GM12878 (cell line): ENCODE data around the gene POLN. TPM values are rescaled to one million over a fixed set of nuclear protein-coding genes. Genes with fewer than 3 reads are reported as not detected.

Experiments
- ATAC-seq: fragments of 200-7000 bp; cut with Tn5 transposase; 3 replicates; pipeline ENCODE4 v1.9.1; 2020; ENCODE audit warnings: mild to moderate bottlenecking, moderate library complexity
- BruUV-seq: library from RNA; stranded (reverse); fragments of 400-500 nt; replicated peaks from 2 replicates; lab custom pipeline; 2021; lab: Mats Ljungman, UMichigan
- CTCF ChIA-PET: fragments of 300-600 bp; sonication (Branson Sonifier 250); formaldehyde crosslinking; extraction: SDS; loops from one replicate; lab custom pipeline; 2021; ENCODE audit warnings: inconsistent platforms; lab: Yijun Ruan, JAX
- POLR2A ChIA-PET: fragments of 350-600 bp; formaldehyde crosslinking; extraction: SDS; loops from one replicate; lab custom pipeline; 2021; ENCODE audit warnings: inconsistent platforms; lab: Charles Lee
- RAD21 ChIA-PET: fragments of 300-600 bp; sonication (Branson Sonifier 250); formaldehyde crosslinking; loops from one replicate; lab custom pipeline; 2023; ENCODE audit warnings: antibody characterized with exemption; ENCODE audit not compliant: unreplicated experiment; lab: Charles Lee
- SMC1A ChIA-PET: fragments of 300-600 bp; sonication (Branson Sonifier 250); formaldehyde crosslinking; loops from one replicate; lab custom pipeline; 2023; ENCODE audit not compliant: unreplicated experiment, uncharacterized antibody; lab: Charles Lee
- DNase-seq: peaks from one replicate; pipeline ENCODE4 v3.0.0-alpha.2; 2011; ENCODE audit warnings: low read depth, low spot score
- FAIRE-seq: peaks from 3 replicates; lab custom pipeline; 2011; peaks lifted over from hg19 to GRCh38; lab: Jason Lieb, UNC
- H2AFZ ChIP-seq: 2 replicates; pipeline ENCODE4 v1.6.0; 2011; ENCODE audit warnings: low read depth, low read length, control low read depth; ENCODE audit not compliant: control insufficient read depth
- H3K27ac ChIP-seq: 2 replicates; pipeline ENCODE4 v1.5.1; 2011; ENCODE audit warnings: control low read depth; ENCODE audit not compliant: control insufficient read depth, insufficient read depth
- H3K27me3 ChIP-seq, 2 experiments: replicated peaks in 1 of 2; 2 replicates each; pipeline versions ENCODE4 v1.6.0 to v1.6.1; 2011; ENCODE audit warnings: low read length in 1 of 2; ENCODE audit not compliant: control insufficient read depth in 2 of 2, insufficient read depth in 2 of 2
- H3K36me3 ChIP-seq, 2 experiments: 2 replicates each; pipeline ENCODE4 v1.5.1; 2011; ENCODE audit warnings: low read length in 1 of 2; ENCODE audit not compliant: control insufficient read depth in 2 of 2, insufficient read depth in 2 of 2
- H3K4me1 ChIP-seq: 2 replicates; pipeline ENCODE4 v1.6.1; 2011; ENCODE audit warnings: mild to moderate bottlenecking, low read length, moderate library complexity, mixed read lengths; ENCODE audit not compliant: control insufficient read depth, insufficient read depth
- H3K4me2 ChIP-seq: 2 replicates; pipeline ENCODE4 v1.6.0; 2011; ENCODE audit warnings: control low read depth; ENCODE audit not compliant: control insufficient read depth, insufficient read depth
- H3K4me3 ChIP-seq: fragments of 200-600 bp; sonication (generic); 2 replicates; pipeline ENCODE4 v1.5.1; 2016
- H3K79me2 ChIP-seq: 2 replicates; pipeline ENCODE4 v1.6.0; 2011; ENCODE audit warnings: low read length; ENCODE audit not compliant: control insufficient read depth, insufficient read depth
- H3K9ac ChIP-seq: 2 replicates; pipeline ENCODE4 v1.8.0; 2011; ENCODE audit warnings: low read length, control low read depth, mixed read lengths; ENCODE audit not compliant: control insufficient read depth, insufficient read depth
- H3K9me3 ChIP-seq: replicated peaks from 3 replicates; pipeline ENCODE4 v1.5.1; 2011; ENCODE audit warnings: mild to moderate bottlenecking, low read length; ENCODE audit not compliant: control insufficient read depth, insufficient read depth
- H4K20me1 ChIP-seq: 2 replicates; pipeline ENCODE4 v1.6.0; 2011; ENCODE audit not compliant: control insufficient read depth, insufficient read depth
- ATF7 ChIP-seq: fragments of 450-650 bp; IDR thresholded peaks from 2 replicates; pipeline ENCODE4 v1.6.1; 2016; ENCODE audit warnings: low read depth, mild to moderate bottlenecking
- IKZF1 ChIP-seq: fragments of 450-650 bp; conservative IDR thresholded peaks from 2 replicates; pipeline ENCODE4 v1.6.1; 2017; ENCODE audit warnings: antibody characterized with exemption, mild to moderate bottlenecking
- JUND ChIP-seq: IDR thresholded peaks from 2 replicates; pipeline ENCODE4 v1.6.1; 2012; ENCODE audit warnings: low read depth, mild to moderate bottlenecking, low read length, improper control_type of control experiment, moderate library complexity
- MYC ChIP-seq: IDR thresholded peaks from 2 replicates; pipeline ENCODE4 v1.6.1; 2011; ENCODE audit warnings: mild to moderate bottlenecking, low read length, moderate library complexity, inconsistent platforms; ENCODE audit not compliant: insufficient read depth, insufficient replicate concordance, insufficient read length, severe bottlenecking
- SUZ12 ChIP-seq: fragments of 200-600 bp; sonication (generic); IDR thresholded peaks from one replicate; pipeline ENCODE4 v1.6.1; 2018; ENCODE audit warnings: antibody characterized with exemption, mild to moderate bottlenecking; ENCODE audit not compliant: unreplicated experiment
- TBL1XR1 ChIP-seq: IDR thresholded peaks from 2 replicates; pipeline ENCODE4 v1.6.1; 2012; ENCODE audit warnings: low read depth, low read length, improper control_type of control experiment
- WGBS: methylation state at CpG from one replicate; pipeline ENCODE4 v1.1.6; 2016; ENCODE audit warnings: low lambda C conversion rate; ENCODE audit not compliant: insufficient replicate concordance, insufficient coverage; ENCODE audit errors: missing lambda C conversion rate; 5-methylcytosine and 5-hydroxymethylcytosine counted together
- in situ Hi-C: fragments of 300-500 bp; cut with MboI; formaldehyde crosslinking; loops from 9 replicates; pipeline ENCODE4 v1.14.3; 2018; ENCODE audit warnings: mixed read lengths
- intact Hi-C: fragments of 100-400 bp; cut with micrococcal nuclease; formaldehyde crosslinking; loops from one replicate; pipeline ENCODE4 v1.14.2; 2022; ENCODE audit not compliant: unreplicated experiment
- polyA plus RNA-seq, 11 experiments: library from polyadenylated mRNA; depleted of rRNA in 4 of 11; unstranded in 6 of 11; stranded (reverse) in 5 of 11; fragments of >200 nt; fragmentation: Nextera tagmentation in 4 of 11; fragmentation: Illumina TruSeq in 1 of 11; extraction: Ambion mirVana in 4 of 11; extraction: Trizol in 1 of 11; gene quantifications; 1 replicate in 1 of 11; 2 replicates in 10 of 11; pipeline versions ENCODE4 v1.2.1 to v1.2.3, GENCODE V29; 2011 to 2016; ENCODE audit warnings: inconsistent platforms in 2 of 11, missing spikeins in 2 of 11, low read depth in 1 of 11
- total RNA-seq, 4 experiments: library from RNA; depleted of rRNA in 3 of 4; stranded (reverse); fragments of >200 nt in 3 of 4; fragmentation: Illumina TruSeq in 1 of 4; extraction: Trizol in 1 of 4; gene quantifications; 2 replicates each; pipeline versions ENCODE4 v1.2.1 to v1.2.3, GENCODE V29; 2013 to 2021
- TF ChIP-seq, protein P1 (sequence below): fragments of 450-650 bp; formaldehyde crosslinking; IDR thresholded peaks from 2 replicates; pipeline ENCODE4 v1.5.0; 2022; ENCODE audit warnings: mild to moderate bottlenecking, missing genetic modification characterization
- TF ChIP-seq, protein P2 (sequence below): IDR thresholded peaks from 2 replicates; pipeline ENCODE4 v1.6.1; 2012; ENCODE audit warnings: mild to moderate bottlenecking, low read depth, low read length

The POLN gene
- total and polyA plus RNA-seq, 10 of the 15 experiments (the other 5 are each of a cell fraction or from before 2014, with no cell fraction given): 0.09 to 2.0 (median 0.95) TPM; not detected in 1

DNA sequence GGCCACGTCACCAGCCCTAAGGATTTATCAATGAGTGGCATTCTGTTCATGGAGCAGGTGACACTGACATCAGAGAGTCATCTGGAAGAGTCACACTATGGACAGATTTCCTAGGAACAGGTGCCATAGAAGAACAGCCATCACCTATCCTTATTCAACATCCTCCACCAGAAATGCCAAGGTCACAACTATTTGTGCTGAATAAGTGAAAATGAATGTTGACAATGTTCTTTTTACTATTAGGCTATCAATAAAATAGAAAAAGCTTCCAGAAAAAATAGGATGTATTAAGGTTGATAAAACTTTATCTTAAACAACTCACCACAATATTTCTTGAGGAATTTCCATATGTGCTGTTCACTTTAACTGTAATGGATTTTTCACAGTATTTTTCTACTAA lies 62.9 kb downstream of the POLN start (continued):
- TF ChIP-seq, protein P1, sequence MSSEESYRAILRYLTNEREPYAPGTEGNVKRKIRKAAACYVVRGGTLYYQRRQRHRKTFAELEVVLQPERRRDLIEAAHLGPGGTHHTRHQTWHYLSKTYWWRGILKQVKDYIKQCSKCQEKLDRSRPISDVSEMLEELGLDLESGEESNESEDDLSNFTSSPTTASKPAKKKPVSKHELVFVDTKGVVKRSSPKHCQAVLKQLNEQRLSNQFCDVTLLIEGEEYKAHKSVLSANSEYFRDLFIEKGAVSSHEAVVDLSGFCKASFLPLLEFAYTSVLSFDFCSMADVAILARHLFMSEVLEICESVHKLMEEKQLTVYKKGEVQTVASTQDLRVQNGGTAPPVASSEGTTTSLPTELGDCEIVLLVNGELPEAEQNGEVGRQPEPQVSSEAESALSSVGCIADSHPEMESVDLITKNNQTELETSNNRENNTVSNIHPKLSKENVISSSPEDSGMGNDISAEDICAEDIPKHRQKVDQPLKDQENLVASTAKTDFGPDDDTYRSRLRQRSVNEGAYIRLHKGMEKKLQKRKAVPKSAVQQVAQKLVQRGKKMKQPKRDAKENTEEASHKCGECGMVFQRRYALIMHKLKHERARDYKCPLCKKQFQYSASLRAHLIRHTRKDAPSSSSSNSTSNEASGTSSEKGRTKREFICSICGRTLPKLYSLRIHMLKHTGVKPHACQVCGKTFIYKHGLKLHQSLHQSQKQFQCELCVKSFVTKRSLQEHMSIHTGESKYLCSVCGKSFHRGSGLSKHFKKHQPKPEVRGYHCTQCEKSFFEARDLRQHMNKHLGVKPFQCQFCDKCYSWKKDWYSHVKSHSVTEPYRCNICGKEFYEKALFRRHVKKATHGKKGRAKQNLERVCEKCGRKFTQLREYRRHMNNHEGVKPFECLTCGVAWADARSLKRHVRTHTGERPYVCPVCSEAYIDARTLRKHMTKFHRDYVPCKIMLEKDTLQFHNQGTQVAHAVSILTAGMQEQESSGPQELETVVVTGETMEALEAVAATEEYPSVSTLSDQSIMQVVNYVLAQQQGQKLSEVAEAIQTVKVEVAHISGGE (CRISPR knock-in tag): no peak
- TF ChIP-seq JUND: no peak
- TF ChIP-seq MYC: no peak
- no peak for TF ChIP-seq SUZ12
- no peak for TF ChIP-seq IKZF1
- no peak for TF ChIP-seq ATF7

DNA sequence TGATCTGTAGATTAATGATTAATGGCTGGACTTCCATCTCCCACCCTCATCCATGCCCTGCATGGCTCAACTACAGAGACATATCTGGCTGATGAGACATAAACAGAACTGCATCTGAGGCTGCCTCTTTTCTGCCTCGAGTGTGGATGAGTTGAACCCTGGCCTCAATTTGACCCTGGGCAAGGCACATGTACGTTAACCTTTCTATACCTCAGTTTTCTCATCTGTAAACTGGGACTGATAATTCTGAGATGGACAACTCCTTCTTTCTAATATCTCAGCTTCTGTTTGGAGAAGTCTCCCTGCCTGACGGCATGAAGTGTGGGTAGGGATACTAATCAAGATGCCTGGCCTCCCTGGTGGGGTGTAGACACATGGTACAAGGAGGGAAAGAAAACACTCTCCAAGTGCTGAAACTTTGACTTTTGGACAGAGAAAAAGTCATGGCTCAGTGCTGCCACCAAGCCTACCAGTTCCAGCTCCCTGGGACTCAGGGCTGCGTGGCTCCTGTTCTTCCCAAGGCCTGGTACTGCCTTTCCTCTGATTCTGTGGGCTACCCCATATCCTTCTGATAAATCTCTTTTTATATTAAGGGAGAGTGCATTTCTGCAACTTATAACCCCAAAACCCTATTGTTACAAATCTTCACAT lies 64.4 kb downstream of the POLN start:
- H3K4me1 ChIP-seq: no peaks in the 10 kb centered on the region
- H3K27me3 ChIP-seq: no peaks in the 10 kb centered on the region
- no peaks in the 10 kb centered on the region for H4K20me1 ChIP-seq
- SMC1A ChIA-PET: no interaction called here
- RAD21 ChIA-PET: interaction anchor here (0.6 kb wide), 1 partner anchor 98 kb away, joined by 3 read pairs; no protein-coding TSS in a partner anchor
- H2AFZ ChIP-seq: no peak overlapping the region
- H3K9me3 ChIP-seq: no peaks in the 10 kb centered on the region
- no peak overlapping the region for H3K27ac ChIP-seq
- no peaks in the 10 kb centered on the region for H3K36me3 ChIP-seq
- no peak for FAIRE-seq
- no peak overlapping the region for H3K9ac ChIP-seq
- in situ Hi-C loops (no loop called here), intact Hi-C loops (no loop called here)
- H3K79me2 ChIP-seq: no peaks in the 10 kb centered on the region
- DNase-seq: no peak
- no peak for ATAC-seq
- POLR2A ChIA-PET: no interaction called here
- CTCF ChIA-PET: no interaction called here
- H3K4me3 ChIP-seq: no peak overlapping the region
- TF ChIP-seq TBL1XR1: no peak
- TF ChIP-seq, protein P2, sequence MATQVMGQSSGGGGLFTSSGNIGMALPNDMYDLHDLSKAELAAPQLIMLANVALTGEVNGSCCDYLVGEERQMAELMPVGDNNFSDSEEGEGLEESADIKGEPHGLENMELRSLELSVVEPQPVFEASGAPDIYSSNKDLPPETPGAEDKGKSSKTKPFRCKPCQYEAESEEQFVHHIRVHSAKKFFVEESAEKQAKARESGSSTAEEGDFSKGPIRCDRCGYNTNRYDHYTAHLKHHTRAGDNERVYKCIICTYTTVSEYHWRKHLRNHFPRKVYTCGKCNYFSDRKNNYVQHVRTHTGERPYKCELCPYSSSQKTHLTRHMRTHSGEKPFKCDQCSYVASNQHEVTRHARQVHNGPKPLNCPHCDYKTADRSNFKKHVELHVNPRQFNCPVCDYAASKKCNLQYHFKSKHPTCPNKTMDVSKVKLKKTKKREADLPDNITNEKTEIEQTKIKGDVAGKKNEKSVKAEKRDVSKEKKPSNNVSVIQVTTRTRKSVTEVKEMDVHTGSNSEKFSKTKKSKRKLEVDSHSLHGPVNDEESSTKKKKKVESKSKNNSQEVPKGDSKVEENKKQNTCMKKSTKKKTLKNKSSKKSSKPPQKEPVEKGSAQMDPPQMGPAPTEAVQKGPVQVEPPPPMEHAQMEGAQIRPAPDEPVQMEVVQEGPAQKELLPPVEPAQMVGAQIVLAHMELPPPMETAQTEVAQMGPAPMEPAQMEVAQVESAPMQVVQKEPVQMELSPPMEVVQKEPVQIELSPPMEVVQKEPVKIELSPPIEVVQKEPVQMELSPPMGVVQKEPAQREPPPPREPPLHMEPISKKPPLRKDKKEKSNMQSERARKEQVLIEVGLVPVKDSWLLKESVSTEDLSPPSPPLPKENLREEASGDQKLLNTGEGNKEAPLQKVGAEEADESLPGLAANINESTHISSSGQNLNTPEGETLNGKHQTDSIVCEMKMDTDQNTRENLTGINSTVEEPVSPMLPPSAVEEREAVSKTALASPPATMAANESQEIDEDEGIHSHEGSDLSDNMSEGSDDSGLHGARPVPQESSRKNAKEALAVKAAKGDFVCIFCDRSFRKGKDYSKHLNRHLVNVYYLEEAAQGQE: peak; percentile 46; the same call in 1 of the 2 replicates
- no TSS peak for BruUV-seq
- 37% methylated on average over 4 of the region's 4 CpGs for WGBS
- no peak overlapping the region for H3K4me2 ChIP-seq
